SHP77 (cell line): ENCODE measurements around the gene C19orf18.

Experiments used
- DNase-seq, 2 experiments: peaks; one replicate each; lab custom pipeline; 2025; lab: John Stamatoyannopoulos, UW

C19orf18 gene

GRCh38 chr19:57947419-57948134 lies 26.8 kb downstream of the C19orf18 start, which contains the start of gene ZNF256:
TSS of gene ZNF256 (minus strand) at chr19:57947706. CDS start at chr19:57947474, 232 bp downstream.
- peak; percentile 93 to 95 for DNase-seq

- no peak for DNase-seq
Observed at GRCh38 chr19:57947088-57947418, 27.3 kb downstream of the C19orf18 start.

- no peak for DNase-seq
Observed at GRCh38 chr19:57946316-57946715, 28.0 kb downstream of the C19orf18 start.

DNA sequence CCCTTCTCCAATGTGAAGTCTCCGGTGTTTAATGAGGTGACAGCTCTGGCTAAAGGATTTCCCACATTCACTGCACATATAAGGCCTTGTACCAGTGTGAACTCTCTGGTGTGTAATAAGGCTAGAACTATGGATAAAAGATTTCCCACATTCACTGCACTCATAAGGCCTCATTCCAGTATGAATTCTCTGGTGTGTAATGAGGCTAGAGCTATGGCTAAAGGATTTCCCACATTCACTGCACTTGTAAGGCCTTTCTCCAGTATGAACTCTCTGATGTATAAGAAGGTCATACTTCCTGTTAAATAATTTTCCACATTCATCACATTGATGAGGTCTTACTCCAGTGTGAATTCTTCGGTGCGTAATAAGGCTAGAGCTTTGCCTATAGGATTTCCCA lies 32.7 kb downstream of the C19orf18 start:
- no peak for DNase-seq

DNA sequence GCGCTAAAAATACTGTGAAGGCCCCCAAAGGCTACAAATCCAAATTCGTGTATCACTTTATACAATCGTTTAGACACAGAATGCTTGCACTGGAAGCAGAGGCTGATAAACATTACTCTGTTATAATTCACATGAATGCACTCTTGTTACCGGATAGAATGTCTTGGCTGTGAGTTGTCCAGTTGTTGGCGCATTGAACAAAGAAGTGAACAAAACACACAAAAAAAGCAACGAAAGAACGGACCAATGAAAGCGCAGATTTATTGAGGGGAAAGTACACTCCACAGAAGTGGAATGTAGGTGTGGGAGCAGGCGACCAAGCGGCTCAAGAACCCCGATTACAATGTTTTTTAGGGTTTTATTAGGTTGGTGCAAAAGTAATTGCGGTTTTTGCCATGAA lies 38.6 kb downstream of the C19orf18 start:
- DNase-seq, result no peak

DNA sequence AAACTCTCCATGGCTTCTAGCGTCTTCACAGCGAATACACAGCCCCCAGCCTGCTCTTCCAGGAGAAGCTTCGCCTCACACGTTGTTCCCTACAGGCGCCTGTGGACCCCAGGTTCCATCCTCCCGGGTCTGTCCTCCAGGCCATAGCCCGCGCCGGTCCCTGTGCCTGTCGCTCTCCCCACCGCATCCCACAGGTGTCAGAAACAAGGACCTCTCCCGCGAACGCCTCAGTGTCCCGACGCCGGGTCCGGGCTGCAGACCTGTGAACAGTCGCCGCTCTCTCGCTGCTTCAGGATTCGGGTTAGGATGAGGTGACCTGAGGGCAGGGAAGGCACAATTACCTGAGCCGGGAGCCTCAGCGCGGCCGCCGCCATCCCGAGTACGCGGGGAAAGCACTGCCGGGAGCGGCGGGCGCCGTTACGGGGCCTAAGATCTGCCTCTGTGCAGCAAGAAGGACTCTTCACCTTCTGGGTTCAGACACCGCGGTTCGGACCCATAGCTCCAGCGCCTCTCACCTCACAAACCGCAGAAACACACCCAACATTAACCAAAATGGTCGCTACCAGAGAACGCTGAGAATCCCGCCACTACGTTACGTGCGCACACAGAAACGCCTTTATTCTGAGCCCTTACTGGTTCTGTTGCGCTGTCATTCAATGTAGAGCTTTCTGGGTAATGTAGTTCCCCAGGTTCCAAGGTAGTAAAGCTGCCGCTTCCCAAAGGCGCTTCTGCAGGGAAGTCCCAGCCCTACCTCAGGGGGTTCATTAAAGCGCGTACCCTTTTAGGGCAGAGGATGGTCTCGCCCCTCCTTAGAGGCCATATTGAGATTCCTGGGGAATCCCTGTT lies 39.3 kb downstream of the C19orf18 start, which contains the start of gene ZNF418:
Gene ZNF418 (minus strand): TSS at position 583 of the 846 bp plus-strand sequence. CDS start 1,580 bp downstream, outside the sequence.
- DNase-seq, result no peak

DNA sequence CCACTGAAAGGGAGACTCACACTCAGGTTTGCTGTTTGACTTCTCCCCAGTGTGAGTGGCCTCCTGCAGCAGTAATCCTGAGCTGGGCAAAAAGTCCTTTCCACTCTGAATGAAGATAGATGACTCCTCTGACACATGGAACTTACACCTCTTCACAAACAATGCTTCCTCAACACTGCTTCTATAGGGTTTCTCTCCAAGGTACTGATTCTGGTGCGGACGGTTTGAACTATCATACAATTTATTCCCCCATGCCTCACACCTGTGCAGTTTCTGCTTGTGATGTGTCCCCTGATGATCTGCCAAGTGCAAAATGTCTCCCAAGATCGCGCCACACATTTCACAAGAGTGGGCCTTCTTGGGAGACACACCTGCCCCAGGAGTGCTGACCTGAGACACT lies 46.7 kb downstream of the C19orf18 start:
- DNase-seq, result no peak

DNA sequence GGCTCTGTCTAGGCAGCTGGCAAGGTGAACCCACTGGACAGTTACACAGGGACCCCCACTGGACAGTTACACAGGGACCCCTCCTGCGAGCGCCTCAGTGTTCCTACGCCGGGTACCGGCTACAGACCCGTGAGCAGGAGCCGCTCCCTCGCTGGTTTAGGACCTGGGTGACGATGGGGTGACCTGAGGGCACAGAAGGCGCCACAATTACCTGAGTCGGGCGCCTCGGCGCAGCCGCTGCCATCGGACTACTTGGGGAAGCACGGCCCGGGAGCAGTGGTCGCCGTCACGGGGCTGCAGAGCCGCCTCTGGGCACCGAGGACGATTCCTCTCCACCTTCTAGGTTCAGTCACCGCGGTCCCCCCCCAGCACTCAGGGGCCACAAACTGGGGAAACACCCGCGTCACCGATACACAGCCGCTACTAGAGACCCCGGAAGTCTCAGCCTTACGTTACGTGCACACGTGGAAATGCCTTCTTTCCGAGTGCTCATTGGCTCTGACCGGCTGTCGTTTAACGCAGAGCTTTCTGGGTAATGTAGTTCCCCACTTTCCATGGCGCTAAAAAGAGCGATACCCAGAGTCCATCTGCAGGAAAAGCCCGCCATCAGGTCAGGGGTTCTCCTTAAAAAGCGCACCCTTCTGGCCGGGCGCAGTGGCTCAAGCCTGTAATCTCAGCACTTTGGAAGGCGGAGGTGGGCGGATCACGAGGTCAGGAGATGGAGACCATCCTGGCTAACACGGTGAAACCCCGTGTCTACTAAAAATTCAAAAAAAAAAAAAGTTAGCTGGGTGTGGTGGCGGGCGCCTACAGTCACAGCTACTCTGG lies 58.0 kb downstream of the C19orf18 start, which contains the start of gene ZNF417:
Gene ZNF417 (minus strand): TSS at position 425 of the 828 bp plus-strand sequence. CDS start 181 bp downstream, at position 244.
- DNase-seq, result peak; percentile 94 to 96

DNA sequence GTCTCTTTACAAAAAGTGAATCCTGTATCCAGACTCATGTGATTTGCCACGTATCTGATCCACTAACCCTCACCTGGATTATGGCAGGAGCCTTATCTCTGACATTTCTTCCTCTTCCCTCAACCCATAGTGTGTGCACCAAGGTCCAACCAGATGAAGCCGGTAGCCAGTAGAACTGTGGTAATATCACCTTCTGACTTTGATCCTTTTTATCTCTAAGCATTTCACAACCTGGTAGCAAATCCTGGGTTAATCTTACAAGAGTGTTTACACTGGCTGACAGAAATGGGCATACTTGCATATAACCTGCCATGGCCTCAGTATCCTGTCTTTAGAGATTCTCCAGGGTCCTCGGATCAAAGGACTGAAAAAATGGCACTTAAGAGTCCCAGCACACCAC lies 59.8 kb downstream of the C19orf18 start:
- no peak for DNase-seq
